GM12878 (cell line): ENCODE results near the gene PLIN3. TPM values are rescaled to one million over a fixed set of nuclear protein-coding genes. Genes with fewer than 3 reads are reported as not detected.

Experiments
- ATAC-seq: fragments of 200-7000 bp; cut with Tn5 transposase; 3 replicates; pipeline ENCODE4 v1.9.1; 2020; ENCODE audit warnings: mild to moderate bottlenecking, moderate library complexity
- BruUV-seq: library from RNA; stranded (reverse); fragments of 400-500 nt; replicated peaks from 2 replicates; lab custom pipeline; 2021; lab: Mats Ljungman, UMichigan
- CTCF ChIA-PET: fragments of 300-600 bp; sonication (Branson Sonifier 250); formaldehyde crosslinking; extraction: SDS; loops from one replicate; lab custom pipeline; 2021; ENCODE audit warnings: inconsistent platforms; lab: Yijun Ruan, JAX
- POLR2A ChIA-PET: fragments of 350-600 bp; formaldehyde crosslinking; extraction: SDS; loops from one replicate; lab custom pipeline; 2021; ENCODE audit warnings: inconsistent platforms; lab: Charles Lee
- RAD21 ChIA-PET: fragments of 300-600 bp; sonication (Branson Sonifier 250); formaldehyde crosslinking; loops from one replicate; lab custom pipeline; 2023; ENCODE audit warnings: antibody characterized with exemption; ENCODE audit not compliant: unreplicated experiment; lab: Charles Lee
- SMC1A ChIA-PET: fragments of 300-600 bp; sonication (Branson Sonifier 250); formaldehyde crosslinking; loops from one replicate; lab custom pipeline; 2023; ENCODE audit not compliant: unreplicated experiment, uncharacterized antibody; lab: Charles Lee
- DNase-seq: peaks from one replicate; pipeline ENCODE4 v3.0.0-alpha.2; 2011; ENCODE audit warnings: low read depth, low spot score
- FAIRE-seq: peaks from 3 replicates; lab custom pipeline; 2011; peaks lifted over from hg19 to GRCh38; lab: Jason Lieb, UNC
- H2AFZ ChIP-seq: 2 replicates; pipeline ENCODE4 v1.6.0; 2011; ENCODE audit warnings: low read depth, low read length, control low read depth; ENCODE audit not compliant: control insufficient read depth
- H3K27ac ChIP-seq: 2 replicates; pipeline ENCODE4 v1.5.1; 2011; ENCODE audit warnings: control low read depth; ENCODE audit not compliant: control insufficient read depth, insufficient read depth
- H3K27me3 ChIP-seq, 2 experiments: replicated peaks in 1 of 2; 2 replicates each; pipeline versions ENCODE4 v1.6.0 to v1.6.1; 2011; ENCODE audit warnings: low read length in 1 of 2; ENCODE audit not compliant: control insufficient read depth in 2 of 2, insufficient read depth in 2 of 2
- H3K36me3 ChIP-seq, 2 experiments: 2 replicates each; pipeline ENCODE4 v1.5.1; 2011; ENCODE audit warnings: low read length in 1 of 2; ENCODE audit not compliant: control insufficient read depth in 2 of 2, insufficient read depth in 2 of 2
- H3K4me1 ChIP-seq: 2 replicates; pipeline ENCODE4 v1.6.1; 2011; ENCODE audit warnings: mild to moderate bottlenecking, low read length, moderate library complexity, mixed read lengths; ENCODE audit not compliant: control insufficient read depth, insufficient read depth
- H3K4me2 ChIP-seq: 2 replicates; pipeline ENCODE4 v1.6.0; 2011; ENCODE audit warnings: control low read depth; ENCODE audit not compliant: control insufficient read depth, insufficient read depth
- H3K4me3 ChIP-seq: fragments of 200-600 bp; sonication (generic); 2 replicates; pipeline ENCODE4 v1.5.1; 2016
- H3K79me2 ChIP-seq: 2 replicates; pipeline ENCODE4 v1.6.0; 2011; ENCODE audit warnings: low read length; ENCODE audit not compliant: control insufficient read depth, insufficient read depth
- H3K9ac ChIP-seq: 2 replicates; pipeline ENCODE4 v1.8.0; 2011; ENCODE audit warnings: low read length, control low read depth, mixed read lengths; ENCODE audit not compliant: control insufficient read depth, insufficient read depth
- H3K9me3 ChIP-seq: replicated peaks from 3 replicates; pipeline ENCODE4 v1.5.1; 2011; ENCODE audit warnings: mild to moderate bottlenecking, low read length; ENCODE audit not compliant: control insufficient read depth, insufficient read depth
- H4K20me1 ChIP-seq: 2 replicates; pipeline ENCODE4 v1.6.0; 2011; ENCODE audit not compliant: control insufficient read depth, insufficient read depth
- BMI1 ChIP-seq: fragments of 450-650 bp; IDR thresholded peaks from 2 replicates; pipeline ENCODE4 v1.6.1; 2016; ENCODE audit warnings: mild to moderate bottlenecking, moderate library complexity, borderline replicate concordance
- EED ChIP-seq: sonication (generic); IDR thresholded peaks from 2 replicates; pipeline ENCODE4 v1.6.1; 2016; ENCODE audit warnings: antibody characterized with exemption, low read depth
- EGR1 ChIP-seq, 2 experiments: IDR thresholded peaks; 1 replicate in 1 of 2; 2 replicates in 1 of 2; pipeline ENCODE4 v1.6.1; 2011 to 2012; ENCODE audit warnings: low read depth in 2 of 2, low read length in 2 of 2, borderline replicate concordance in 1 of 2, mild to moderate bottlenecking in 1 of 2, moderate library complexity in 1 of 2
- NRF1 ChIP-seq: conservative IDR thresholded peaks from 2 replicates; pipeline ENCODE4 v1.6.1; 2011; ENCODE audit warnings: mild to moderate bottlenecking, low read depth, low read length, improper control_type of control experiment
- POLR2AphosphoS2 ChIP-seq: IDR thresholded peaks from 2 replicates; pipeline ENCODE4 v1.6.1; 2011; ENCODE audit warnings: low read depth, mild to moderate bottlenecking, low read length, improper control_type of control experiment, moderate library complexity
- TBL1XR1 ChIP-seq: IDR thresholded peaks from 2 replicates; pipeline ENCODE4 v1.6.1; 2012; ENCODE audit warnings: low read depth, low read length, improper control_type of control experiment
- TCF3 ChIP-seq: IDR thresholded peaks from 2 replicates; pipeline ENCODE4 v1.6.1; 2012; ENCODE audit warnings: low read depth, mild to moderate bottlenecking, low read length, borderline replicate concordance; ENCODE audit not compliant: insufficient read depth
- TCF7 ChIP-seq: IDR thresholded peaks from 2 replicates; pipeline ENCODE4 v1.6.1; 2014; ENCODE audit warnings: antibody characterized with exemption, borderline replicate concordance
- ZNF274 ChIP-seq: IDR thresholded peaks from one replicate; pipeline ENCODE4 v1.8.0; 2011; ENCODE audit not compliant: insufficient read length, insufficient read depth
- WGBS: methylation state at CpG from one replicate; pipeline ENCODE4 v1.1.6; 2016; ENCODE audit warnings: low lambda C conversion rate; ENCODE audit not compliant: insufficient replicate concordance, insufficient coverage; ENCODE audit errors: missing lambda C conversion rate; 5-methylcytosine and 5-hydroxymethylcytosine counted together
- in situ Hi-C: fragments of 300-500 bp; cut with MboI; formaldehyde crosslinking; loops from 9 replicates; pipeline ENCODE4 v1.14.3; 2018; ENCODE audit warnings: mixed read lengths
- intact Hi-C: fragments of 100-400 bp; cut with micrococcal nuclease; formaldehyde crosslinking; loops from one replicate; pipeline ENCODE4 v1.14.2; 2022; ENCODE audit not compliant: unreplicated experiment
- polyA plus RNA-seq, 11 experiments: library from polyadenylated mRNA; depleted of rRNA in 4 of 11; unstranded in 6 of 11; stranded (reverse) in 5 of 11; fragments of >200 nt; fragmentation: Nextera tagmentation in 4 of 11; fragmentation: Illumina TruSeq in 1 of 11; extraction: Ambion mirVana in 4 of 11; extraction: Trizol in 1 of 11; gene quantifications; 1 replicate in 1 of 11; 2 replicates in 10 of 11; pipeline versions ENCODE4 v1.2.1 to v1.2.3, GENCODE V29; 2011 to 2016; ENCODE audit warnings: inconsistent platforms in 2 of 11, missing spikeins in 2 of 11, low read depth in 1 of 11
- total RNA-seq, 4 experiments: library from RNA; depleted of rRNA in 3 of 4; stranded (reverse); fragments of >200 nt in 3 of 4; fragmentation: Illumina TruSeq in 1 of 4; extraction: Trizol in 1 of 4; gene quantifications; 2 replicates each; pipeline versions ENCODE4 v1.2.1 to v1.2.3, GENCODE V29; 2013 to 2021
- TF ChIP-seq, protein P1 (sequence below): IDR thresholded peaks from 2 replicates; pipeline ENCODE4 v1.6.1; 2011; ENCODE audit warnings: mild to moderate bottlenecking, low read depth, low read length, moderate library complexity; ENCODE audit not compliant: insufficient replicate concordance
- TF ChIP-seq, protein P2 (sequence below): fragments of 450-650 bp; IDR thresholded peaks from 2 replicates; pipeline ENCODE4 v1.6.1; 2017; ENCODE audit warnings: antibody characterized with exemption, mild to moderate bottlenecking, moderate library complexity
- TF ChIP-seq, protein P3 (sequence below): fragments of 450-650 bp; IDR thresholded peaks from 2 replicates; pipeline ENCODE4 v1.6.1; 2017; ENCODE audit warnings: mild to moderate bottlenecking
- TF ChIP-seq, protein P4 (sequence below): fragments of 450-650 bp; IDR thresholded peaks from 2 replicates; pipeline ENCODE4 v1.6.1; 2017; ENCODE audit warnings: mild to moderate bottlenecking, low read depth, inconsistent platforms; ENCODE audit not compliant: poor library complexity, severe bottlenecking

The PLIN3 gene
- total and polyA plus RNA-seq, 10 of the 15 experiments (the other 5 are each of a cell fraction or from before 2014, with no cell fraction given), result 7.7 to 71.4 (median 66.8) TPM

DNA sequence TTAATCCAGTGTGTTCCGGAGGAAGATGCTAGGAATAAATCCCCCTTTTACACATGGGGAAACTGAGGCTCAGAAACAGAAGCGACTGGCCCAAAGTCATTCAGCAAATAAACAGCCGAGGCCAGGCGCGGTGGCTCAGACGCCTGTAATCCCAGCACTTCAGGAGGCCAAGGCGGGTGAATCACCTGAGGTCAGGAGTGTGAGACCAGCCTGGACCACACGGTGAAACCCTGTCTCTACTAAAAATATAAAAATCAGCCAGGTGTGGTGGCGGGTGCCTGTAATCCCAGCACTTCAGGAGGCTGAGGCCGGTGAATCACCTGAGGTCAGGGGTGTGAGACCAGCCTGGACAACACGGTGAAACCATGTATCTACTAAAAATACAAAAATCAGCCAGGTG is 11.6 kb upstream of the PLIN3 start (continued):
- TF ChIP-seq TCF7, result no peak

DNA sequence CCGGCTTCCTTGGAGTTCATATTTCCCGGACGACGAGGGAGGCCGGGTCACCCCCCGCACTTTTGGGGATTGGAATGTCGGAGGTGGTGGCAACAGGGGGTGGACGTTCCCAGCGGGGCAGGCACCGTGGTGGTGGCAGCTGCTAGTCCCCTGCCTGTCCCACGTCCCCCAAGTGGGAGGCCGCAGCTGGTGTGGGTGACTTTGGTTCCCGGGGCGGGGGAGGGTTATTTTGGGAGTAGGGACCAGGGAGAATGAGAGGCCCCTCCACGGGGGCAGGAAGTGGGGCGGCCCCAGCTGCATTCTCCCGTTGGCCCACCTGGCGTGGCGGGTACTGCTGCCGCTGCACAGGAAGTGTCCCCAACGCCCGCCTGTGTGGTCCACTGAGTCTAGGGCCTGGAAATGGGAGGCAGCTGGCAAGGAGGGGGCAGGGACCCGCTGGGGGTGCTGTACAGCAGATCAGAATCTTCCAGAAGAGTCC is 11.1 kb upstream of the PLIN3 start:
- Histone ChIP-seq H3K27me3 (no peaks in the 10 kb centered on the region), H3K27ac (no peak overlapping the region), H3K79me2 (no peaks in the 10 kb centered on the region), H3K4me2 (peak overlapping the region; percentile 55; the same call in 1 of the 2 replicates), H4K20me1 (no peaks in the 10 kb centered on the region), H2AFZ (peak overlapping the region; percentile 65), H3K4me1 (peaks cover 6% of the 10 kb centered on the region), H3K9me3 (no peaks in the 10 kb centered on the region), H3K36me3 (no peaks in the 10 kb centered on the region), H3K4me3 (no peak overlapping the region), H3K9ac (peak overlapping the region; percentile 20; the same call in 1 of the 2 replicates)
- BruUV-seq, result no TSS peak
- SMC1A ChIA-PET, result no interaction called here
- RAD21 ChIA-PET, result no interaction called here
- no peak; the same call in 2 of the 3 replicates for ATAC-seq
- WGBS, result 19% methylated on average over 21 of the region's 23 CpGs
- no peak for FAIRE-seq
- no peak for DNase-seq
- in situ Hi-C loops (no loop called here), intact Hi-C loops (no loop called here)
- CTCF ChIA-PET, result interaction anchor here (1.0 kb wide), 1 partner anchor 70 kb away, joined by 3 read pairs; no protein-coding TSS in a partner anchor
- POLR2A ChIA-PET, result no interaction called here
- TF ChIP-seq TCF3, result 0 out of 2 replicates have a peak, but pooled peaks have one; percentile 62
- TF ChIP-seq POLR2AphosphoS2, result no peak
- TF ChIP-seq BMI1, result no peak
- TF ChIP-seq NRF1, result no peak
- no peak for TF ChIP-seq ZNF274
- TF ChIP-seq, protein P1, sequence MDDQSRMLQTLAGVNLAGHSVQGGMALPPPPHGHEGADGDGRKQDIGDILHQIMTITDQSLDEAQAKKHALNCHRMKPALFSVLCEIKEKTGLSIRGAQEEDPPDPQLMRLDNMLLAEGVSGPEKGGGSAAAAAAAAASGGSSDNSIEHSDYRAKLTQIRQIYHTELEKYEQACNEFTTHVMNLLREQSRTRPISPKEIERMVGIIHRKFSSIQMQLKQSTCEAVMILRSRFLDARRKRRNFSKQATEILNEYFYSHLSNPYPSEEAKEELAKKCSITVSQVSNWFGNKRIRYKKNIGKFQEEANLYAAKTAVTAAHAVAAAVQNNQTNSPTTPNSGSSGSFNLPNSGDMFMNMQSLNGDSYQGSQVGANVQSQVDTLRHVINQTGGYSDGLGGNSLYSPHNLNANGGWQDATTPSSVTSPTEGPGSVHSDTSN, result no peak
- TF ChIP-seq, protein P2, sequence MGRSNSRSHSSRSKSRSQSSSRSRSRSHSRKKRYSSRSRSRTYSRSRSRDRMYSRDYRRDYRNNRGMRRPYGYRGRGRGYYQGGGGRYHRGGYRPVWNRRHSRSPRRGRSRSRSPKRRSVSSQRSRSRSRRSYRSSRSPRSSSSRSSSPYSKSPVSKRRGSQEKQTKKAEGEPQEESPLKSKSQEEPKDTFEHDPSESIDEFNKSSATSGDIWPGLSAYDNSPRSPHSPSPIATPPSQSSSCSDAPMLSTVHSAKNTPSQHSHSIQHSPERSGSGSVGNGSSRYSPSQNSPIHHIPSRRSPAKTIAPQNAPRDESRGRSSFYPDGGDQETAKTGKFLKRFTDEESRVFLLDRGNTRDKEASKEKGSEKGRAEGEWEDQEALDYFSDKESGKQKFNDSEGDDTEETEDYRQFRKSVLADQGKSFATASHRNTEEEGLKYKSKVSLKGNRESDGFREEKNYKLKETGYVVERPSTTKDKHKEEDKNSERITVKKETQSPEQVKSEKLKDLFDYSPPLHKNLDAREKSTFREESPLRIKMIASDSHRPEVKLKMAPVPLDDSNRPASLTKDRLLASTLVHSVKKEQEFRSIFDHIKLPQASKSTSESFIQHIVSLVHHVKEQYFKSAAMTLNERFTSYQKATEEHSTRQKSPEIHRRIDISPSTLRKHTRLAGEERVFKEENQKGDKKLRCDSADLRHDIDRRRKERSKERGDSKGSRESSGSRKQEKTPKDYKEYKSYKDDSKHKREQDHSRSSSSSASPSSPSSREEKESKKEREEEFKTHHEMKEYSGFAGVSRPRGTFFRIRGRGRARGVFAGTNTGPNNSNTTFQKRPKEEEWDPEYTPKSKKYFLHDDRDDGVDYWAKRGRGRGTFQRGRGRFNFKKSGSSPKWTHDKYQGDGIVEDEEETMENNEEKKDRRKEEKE, result no peak
- TF ChIP-seq EED, result peak; percentile 56; the same call in 1 of the 2 replicates
- TF ChIP-seq, protein P3, sequence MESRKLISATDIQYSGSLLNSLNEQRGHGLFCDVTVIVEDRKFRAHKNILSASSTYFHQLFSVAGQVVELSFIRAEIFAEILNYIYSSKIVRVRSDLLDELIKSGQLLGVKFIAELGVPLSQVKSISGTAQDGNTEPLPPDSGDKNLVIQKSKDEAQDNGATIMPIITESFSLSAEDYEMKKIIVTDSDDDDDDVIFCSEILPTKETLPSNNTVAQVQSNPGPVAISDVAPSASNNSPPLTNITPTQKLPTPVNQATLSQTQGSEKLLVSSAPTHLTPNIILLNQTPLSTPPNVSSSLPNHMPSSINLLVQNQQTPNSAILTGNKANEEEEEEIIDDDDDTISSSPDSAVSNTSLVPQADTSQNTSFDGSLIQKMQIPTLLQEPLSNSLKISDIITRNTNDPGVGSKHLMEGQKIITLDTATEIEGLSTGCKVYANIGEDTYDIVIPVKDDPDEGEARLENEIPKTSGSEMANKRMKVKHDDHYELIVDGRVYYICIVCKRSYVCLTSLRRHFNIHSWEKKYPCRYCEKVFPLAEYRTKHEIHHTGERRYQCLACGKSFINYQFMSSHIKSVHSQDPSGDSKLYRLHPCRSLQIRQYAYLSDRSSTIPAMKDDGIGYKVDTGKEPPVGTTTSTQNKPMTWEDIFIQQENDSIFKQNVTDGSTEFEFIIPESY, result no peak
- TF ChIP-seq, protein P4, sequence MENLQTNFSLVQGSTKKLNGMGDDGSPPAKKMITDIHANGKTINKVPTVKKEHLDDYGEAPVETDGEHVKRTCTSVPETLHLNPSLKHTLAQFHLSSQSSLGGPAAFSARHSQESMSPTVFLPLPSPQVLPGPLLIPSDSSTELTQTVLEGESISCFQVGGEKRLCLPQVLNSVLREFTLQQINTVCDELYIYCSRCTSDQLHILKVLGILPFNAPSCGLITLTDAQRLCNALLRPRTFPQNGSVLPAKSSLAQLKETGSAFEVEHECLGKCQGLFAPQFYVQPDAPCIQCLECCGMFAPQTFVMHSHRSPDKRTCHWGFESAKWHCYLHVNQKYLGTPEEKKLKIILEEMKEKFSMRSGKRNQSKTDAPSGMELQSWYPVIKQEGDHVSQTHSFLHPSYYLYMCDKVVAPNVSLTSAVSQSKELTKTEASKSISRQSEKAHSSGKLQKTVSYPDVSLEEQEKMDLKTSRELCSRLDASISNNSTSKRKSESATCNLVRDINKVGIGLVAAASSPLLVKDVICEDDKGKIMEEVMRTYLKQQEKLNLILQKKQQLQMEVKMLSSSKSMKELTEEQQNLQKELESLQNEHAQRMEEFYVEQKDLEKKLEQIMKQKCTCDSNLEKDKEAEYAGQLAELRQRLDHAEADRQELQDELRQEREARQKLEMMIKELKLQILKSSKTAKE, result no peak
- TF ChIP-seq EGR1 (IDR thresholded peaks at IDR 0.05; ENCODE audit: borderline replicate concordance in 1 of 2, low read depth in 2 of 2, low read length in 2 of 2), result 0 out of 3 replicates have a peak, but pooled peaks of 1 of the 2 experiments have one; percentile 15
- no peak for TF ChIP-seq TBL1XR1
